GM23248 (cell line): ENCODE results near the gene CYTH4. TPM values are rescaled to one million over a fixed set of nuclear protein-coding genes. Genes with fewer than 3 reads are reported as not detected.

Experiments
- DNase-seq: peaks from one replicate; pipeline ENCODE4 v3.0.0-alpha.2; 2015
- H2AFZ ChIP-seq: fragments of 200-600 bp; sonication (generic); 2 replicates; pipeline ENCODE4 v1.6.1; 2016; ENCODE audit warnings: antibody characterized with exemption
- H3F3A ChIP-seq: fragments of 200-600 bp; sonication (generic); 2 replicates; pipeline ENCODE4 v1.6.1; 2016; ENCODE audit warnings: mild to moderate bottlenecking, antibody characterized with exemption, mixed run types; ENCODE audit not compliant: insufficient read depth
- H3K27ac ChIP-seq: fragments of 200-600 bp; sonication (generic); 2 replicates; pipeline ENCODE4 v1.5.1; 2016; ENCODE audit warnings: mild to moderate bottlenecking
- H3K27me3 ChIP-seq: fragments of 200-600 bp; sonication (generic); replicated peaks from 2 replicates; pipeline ENCODE4 v1.6.1; 2016; ENCODE audit warnings: mild to moderate bottlenecking; ENCODE audit not compliant: insufficient read depth
- H3K36me3 ChIP-seq: fragments of 200-600 bp; sonication (generic); 2 replicates; pipeline ENCODE4 v1.6.1; 2016; ENCODE audit warnings: low read depth, mild to moderate bottlenecking
- H3K4me1 ChIP-seq: fragments of 200-600 bp; sonication (generic); 2 replicates; pipeline ENCODE4 v1.6.1; 2016; ENCODE audit warnings: mild to moderate bottlenecking; ENCODE audit not compliant: insufficient read depth
- H3K4me2 ChIP-seq: fragments of 200-600 bp; sonication (generic); one replicate; pipeline ENCODE4 v1.6.1; 2016; ENCODE audit warnings: mild to moderate bottlenecking; ENCODE audit not compliant: unreplicated experiment
- H3K4me3 ChIP-seq: fragments of 200-600 bp; sonication (generic); 2 replicates; pipeline ENCODE4 v1.5.1; 2016; ENCODE audit warnings: mild to moderate bottlenecking
- H3K79me2 ChIP-seq: fragments of 200-600 bp; sonication (generic); 2 replicates; pipeline ENCODE4 v1.6.1; 2016; ENCODE audit warnings: mild to moderate bottlenecking; ENCODE audit not compliant: insufficient read depth
- H3K9ac ChIP-seq: fragments of 200-600 bp; sonication (generic); 2 replicates; pipeline ENCODE4 v1.6.1; 2016; ENCODE audit warnings: mild to moderate bottlenecking
- H3K9me2 ChIP-seq: fragments of 200-600 bp; sonication (generic); 2 replicates; pipeline ENCODE4 v1.6.1; 2016; ENCODE audit warnings: mixed run types, mild to moderate bottlenecking, moderate library complexity; ENCODE audit not compliant: insufficient read depth
- H3K9me3 ChIP-seq: fragments of 200-600 bp; sonication (generic); one replicate; pipeline ENCODE4 v1.6.1; 2017; ENCODE audit warnings: low read depth
- H4K20me1 ChIP-seq: fragments of 200-600 bp; sonication (generic); 2 replicates; pipeline ENCODE4 v1.6.0; 2016; ENCODE audit not compliant: insufficient read depth
- EZH2 ChIP-seq: fragments of 200-600 bp; sonication (generic); IDR thresholded peaks from 2 replicates; pipeline ENCODE4 v1.6.1; 2018; ENCODE audit warnings: antibody characterized with exemption, mild to moderate bottlenecking; ENCODE audit not compliant: insufficient read depth, poor library complexity, severe bottlenecking
- EZH2phosphoT487 ChIP-seq: fragments of 200-600 bp; sonication (generic); IDR thresholded peaks from 2 replicates; pipeline ENCODE4 v1.6.1; 2018; ENCODE audit warnings: antibody characterized with exemption, moderate library complexity, mild to moderate bottlenecking, low read depth; ENCODE audit not compliant: insufficient read depth
- WGBS, 2 experiments: methylation state at CpG; one replicate each; pipeline ENCODE4 v1.1.6; 2015 to 2017; ENCODE audit warnings: low lambda C conversion rate in 2 of 2, low coverage in 1 of 2; ENCODE audit errors: missing lambda C conversion rate in 2 of 2; 5-methylcytosine and 5-hydroxymethylcytosine counted together
- in situ Hi-C: fragments of 300-500 bp; cut with MboI; formaldehyde crosslinking; loops from 2 replicates; pipeline ENCODE4 v1.15.0; 2020
- polyA plus RNA-seq: library from polyadenylated mRNA; unstranded; fragments of >200 nt; fragmentation: Nextera tagmentation; extraction: Ambion mirVana; gene quantifications from 2 replicates; pipeline ENCODE4 v1.2.1, GENCODE V29; 2016
- total RNA-seq: library from RNA; depleted of rRNA; stranded (reverse); fragments of >200 nt; shearing (Covaris generic); gene quantifications from 2 replicates; pipeline ENCODE4 v1.2.3, GENCODE V29; 2014; rRNA removed

Gene CYTH4
- total and polyA plus RNA-seq, 2 experiments from 2014 or later = not detected

DNA sequence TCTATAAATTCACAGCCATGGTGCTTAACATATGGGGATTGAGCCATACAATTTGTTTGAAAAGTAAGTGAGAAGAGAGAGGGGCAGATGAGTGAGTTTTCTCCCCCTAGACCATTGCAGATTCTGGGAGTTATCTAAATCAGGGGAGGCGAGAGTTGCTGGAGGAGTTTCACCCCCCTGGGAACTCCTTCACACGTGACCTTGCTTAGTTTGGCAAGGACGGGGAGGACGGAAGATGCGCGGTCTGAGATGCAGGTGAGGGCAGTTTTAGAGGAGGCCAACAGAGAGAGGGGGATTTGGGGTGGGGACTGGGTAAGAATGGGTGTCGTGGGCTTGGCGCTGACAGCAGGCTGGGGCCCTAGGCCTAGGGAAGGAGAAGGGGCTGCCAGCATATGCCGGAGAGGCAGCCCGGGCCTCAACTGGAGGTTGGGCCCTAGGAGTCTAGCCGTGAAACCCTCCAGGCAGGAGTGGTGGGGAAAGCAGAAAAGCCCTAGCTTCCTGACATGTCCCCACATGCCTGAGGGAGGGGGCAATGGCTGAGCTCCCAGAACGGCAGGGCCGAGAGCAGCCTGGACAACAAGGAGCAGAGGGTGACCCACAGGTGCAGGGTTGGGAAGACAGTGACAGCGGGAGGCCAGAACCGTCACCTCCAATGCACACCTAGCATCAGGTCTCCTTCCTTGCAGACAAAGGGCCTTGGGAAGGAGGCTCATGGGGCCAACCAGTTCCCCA lies 81.1 kb downstream of the CYTH4 start:
- no peak overlapping the region for H2AFZ ChIP-seq
- H3K79me2 ChIP-seq = no peaks in the 10 kb centered on the region
- no peaks in the 10 kb centered on the region for H3K36me3 ChIP-seq
- H3K27me3 ChIP-seq = no peaks in the 10 kb centered on the region
- no peaks in the 10 kb centered on the region for H3K9me2 ChIP-seq
- H3K4me1 ChIP-seq = no peaks in the 10 kb centered on the region
- no peaks in the 10 kb centered on the region for H4K20me1 ChIP-seq
- TF ChIP-seq EZH2 (no peak), EZH2phosphoT487 (no peak)
- H3F3A ChIP-seq = no peaks in the 10 kb centered on the region
- in situ Hi-C loops = no loop called here
- no peak overlapping the region for H3K4me3 ChIP-seq
- 69 to 76% methylated on average over 10 to 15 of the region's 15 CpGs for WGBS, 2 experiments
- no peak overlapping the region for H3K9ac ChIP-seq
- no peak overlapping the region for H3K27ac ChIP-seq
- H3K9me3 ChIP-seq = no peaks in the 10 kb centered on the region
- H3K4me2 ChIP-seq = no peak overlapping the region
- DNase-seq = no peak

Other genes with a start within 250 kb of the CYTH4 start
- 54.8 and 59.6 TPM in 2 replicates for gene KCTD17, start 230.8 kb upstream of the CYTH4 start, total RNA-seq
- 41.6 and 45.7 TPM in 2 replicates for gene KCTD17, start 230.8 kb upstream of the CYTH4 start, polyA plus RNA-seq
- gene TMPRSS6, start 172.8 kb upstream of the CYTH4 start, total RNA-seq = not detected in 2 replicates
- gene TMPRSS6, start 172.8 kb upstream of the CYTH4 start, polyA plus RNA-seq = 0.05 and 0.08 TPM in 2 replicates
- gene IL2RB, start 132.6 kb upstream of the CYTH4 start, total RNA-seq = not detected in 2 replicates
- 0.15 and 0.19 TPM in 2 replicates for gene IL2RB, start 132.6 kb upstream of the CYTH4 start, polyA plus RNA-seq
- 3.4 and 4.0 TPM in 2 replicates for gene C1QTNF6, start 94.3 kb upstream of the CYTH4 start, total RNA-seq
- 8.9 and 9.8 TPM in 2 replicates for gene C1QTNF6, start 94.3 kb upstream of the CYTH4 start, polyA plus RNA-seq
- gene SSTR3, start 70.0 kb upstream of the CYTH4 start, total RNA-seq = not detected in 2 replicates
- not detected in 2 replicates for gene SSTR3, start 70.0 kb upstream of the CYTH4 start, polyA plus RNA-seq
- gene RAC2, start 38.2 kb upstream of the CYTH4 start, total RNA-seq = 32.8 and 35.1 TPM in 2 replicates
- 34.9 and 36.3 TPM in 2 replicates for gene RAC2, start 38.2 kb upstream of the CYTH4 start, polyA plus RNA-seq
- gene ELFN2, start 145.0 kb downstream of the CYTH4 start, total RNA-seq = 0.89 and 1.1 TPM in 2 replicates
- 0.19 and 0.48 TPM in 2 replicates for gene ELFN2, start 145.0 kb downstream of the CYTH4 start, polyA plus RNA-seq
- gene MFNG, start 203.9 kb downstream of the CYTH4 start, total RNA-seq = not detected in 2 replicates
- 0.32 TPM in 1 of 2 replicates, not detected in the other for gene MFNG, start 203.9 kb downstream of the CYTH4 start, polyA plus RNA-seq
- gene CARD10, start 236.9 kb downstream of the CYTH4 start, total RNA-seq = 4.4 and 8.3 TPM in 2 replicates
- gene CARD10, start 236.9 kb downstream of the CYTH4 start, polyA plus RNA-seq = 2.7 and 2.8 TPM in 2 replicates